GM12865 (cell line): ENCODE measurements around the gene TLL2.
A peak's percentile ranks its signal among the peaks of the same experiment; 100 is the strongest.

Experiments used
- DNase-seq: peaks from one replicate; pipeline ENCODE4 v3.0.0; 2010; ENCODE audit warnings: low read depth
- H3K4me3 ChIP-seq: 2 replicates; pipeline ENCODE4 v1.5.1; 2011; ENCODE audit warnings: mild to moderate bottlenecking, low read depth, low read length, control low read depth
- TF ChIP-seq, protein P1 (sequence below): IDR thresholded peaks from 2 replicates; pipeline ENCODE4 v1.5.1; 2011; ENCODE audit warnings: low read length, control low read depth, low read depth, inconsistent platforms; ENCODE audit not compliant: insufficient read depth; ENCODE audit errors: missing control alignments

TLL2 gene

DNA sequence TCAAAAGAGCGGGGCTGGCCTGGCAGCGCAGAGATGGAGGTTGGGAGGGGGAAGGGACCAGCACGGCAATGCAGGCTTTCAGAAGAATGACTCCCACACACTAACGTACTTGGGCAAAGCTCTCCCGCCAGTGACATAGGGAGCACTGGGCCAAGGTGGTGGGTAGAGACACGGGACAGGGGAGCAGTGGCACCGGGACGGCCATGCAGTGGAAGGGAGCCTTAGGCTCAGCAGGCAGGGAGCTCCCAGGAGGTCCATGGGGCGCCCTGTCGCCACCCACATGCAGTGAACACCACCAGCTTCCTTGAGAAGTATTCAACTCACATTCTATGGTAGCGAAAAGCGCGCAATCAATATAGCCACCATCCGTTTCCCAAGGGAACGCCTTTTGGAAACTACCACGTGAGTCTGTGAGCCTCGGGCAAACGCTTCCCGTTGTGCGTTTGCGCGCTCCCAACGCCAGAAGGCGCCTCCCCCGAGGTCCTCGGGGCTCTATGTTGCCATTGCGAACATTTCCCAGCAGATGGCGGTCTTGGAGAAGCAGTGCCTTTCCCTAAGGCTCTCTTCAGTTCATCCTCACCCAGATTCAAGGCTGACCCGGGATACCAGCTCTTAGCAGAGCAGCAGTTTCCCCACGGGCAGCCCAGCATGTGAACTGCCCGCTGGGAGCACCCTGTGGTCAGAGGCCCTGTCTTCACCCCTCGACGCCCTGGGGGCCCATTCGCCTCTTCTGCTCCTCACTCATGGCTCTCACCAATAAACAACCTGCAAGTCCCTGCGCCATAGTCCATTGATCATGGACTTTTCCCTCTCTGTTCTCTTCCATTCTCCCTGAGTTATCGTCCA is 138.5 kb downstream of the TLL2 start:
- peak overlapping the region; percentile 55 for H3K4me3 ChIP-seq
- TF ChIP-seq, protein P1, sequence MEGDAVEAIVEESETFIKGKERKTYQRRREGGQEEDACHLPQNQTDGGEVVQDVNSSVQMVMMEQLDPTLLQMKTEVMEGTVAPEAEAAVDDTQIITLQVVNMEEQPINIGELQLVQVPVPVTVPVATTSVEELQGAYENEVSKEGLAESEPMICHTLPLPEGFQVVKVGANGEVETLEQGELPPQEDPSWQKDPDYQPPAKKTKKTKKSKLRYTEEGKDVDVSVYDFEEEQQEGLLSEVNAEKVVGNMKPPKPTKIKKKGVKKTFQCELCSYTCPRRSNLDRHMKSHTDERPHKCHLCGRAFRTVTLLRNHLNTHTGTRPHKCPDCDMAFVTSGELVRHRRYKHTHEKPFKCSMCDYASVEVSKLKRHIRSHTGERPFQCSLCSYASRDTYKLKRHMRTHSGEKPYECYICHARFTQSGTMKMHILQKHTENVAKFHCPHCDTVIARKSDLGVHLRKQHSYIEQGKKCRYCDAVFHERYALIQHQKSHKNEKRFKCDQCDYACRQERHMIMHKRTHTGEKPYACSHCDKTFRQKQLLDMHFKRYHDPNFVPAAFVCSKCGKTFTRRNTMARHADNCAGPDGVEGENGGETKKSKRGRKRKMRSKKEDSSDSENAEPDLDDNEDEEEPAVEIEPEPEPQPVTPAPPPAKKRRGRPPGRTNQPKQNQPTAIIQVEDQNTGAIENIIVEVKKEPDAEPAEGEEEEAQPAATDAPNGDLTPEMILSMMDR = peak; percentile 98
- DNase-seq = peak; percentile 85

DNA sequence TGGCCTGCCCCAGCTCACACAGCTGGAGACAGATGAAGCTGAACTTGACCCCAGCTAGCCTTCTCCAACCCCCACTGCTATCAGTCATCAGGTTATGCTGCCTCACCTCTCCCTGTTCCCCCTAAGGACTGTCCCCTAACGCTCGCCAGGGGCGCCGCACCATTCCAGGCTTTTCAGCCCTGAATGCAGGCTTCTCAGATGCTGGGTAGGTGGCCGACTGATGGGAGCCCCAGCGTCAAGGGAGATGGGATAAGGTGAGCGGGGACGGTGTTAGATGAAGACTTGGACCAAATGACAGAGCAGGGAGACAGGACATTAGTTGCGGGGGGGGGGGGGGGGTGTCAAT is 139.1 kb downstream of the TLL2 start:
- TF ChIP-seq, protein P1 = no peak
- H3K4me3 ChIP-seq = peak overlapping the region; percentile 55
- no peak for DNase-seq

DNA sequence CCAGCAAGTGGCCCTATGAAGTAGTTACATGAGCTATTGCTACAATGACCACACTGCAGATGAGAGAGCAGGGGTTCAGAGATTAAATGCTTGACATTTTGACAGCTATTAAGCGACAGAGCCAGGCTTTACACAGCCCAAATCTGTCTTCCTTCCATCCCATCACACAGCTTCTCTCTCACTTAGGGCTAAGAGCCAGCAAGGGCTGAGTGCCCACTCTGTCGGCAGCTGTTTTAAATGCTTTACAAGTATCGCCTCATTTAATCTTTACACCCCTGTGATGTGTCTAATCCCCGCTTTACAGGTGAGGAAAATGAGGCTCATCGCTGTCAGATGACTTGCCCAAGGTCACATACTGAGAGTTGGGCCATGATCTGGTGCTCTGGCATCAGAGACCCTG is 139.7 kb downstream of the TLL2 start:
- TF ChIP-seq, protein P1 = no peak
- H3K4me3 ChIP-seq = no peak overlapping the region
- no peak for DNase-seq

DNA sequence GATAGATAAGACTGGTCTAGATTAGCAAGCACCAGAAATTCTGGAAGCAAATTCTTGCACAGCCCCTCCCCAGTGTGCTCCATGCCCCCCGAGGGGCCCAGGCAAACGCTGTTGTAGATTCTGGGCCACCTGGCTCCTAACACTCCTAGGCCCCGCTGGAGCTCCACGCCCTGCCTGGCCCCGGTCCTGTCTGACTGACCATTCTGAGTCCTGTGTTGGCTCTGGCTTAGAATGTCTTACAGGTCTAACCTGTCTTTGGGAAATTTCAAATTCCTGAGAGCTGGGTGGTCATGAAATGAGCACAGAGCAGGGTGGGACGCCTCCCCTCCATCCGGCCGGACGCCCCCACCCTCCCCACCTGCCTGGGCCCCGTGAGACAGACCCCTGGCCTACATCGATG is 142.4 kb downstream of the TLL2 start:
- DNase-seq = no peak
- TF ChIP-seq, protein P1 = no peak
- H3K4me3 ChIP-seq = no peak overlapping the region

DNA sequence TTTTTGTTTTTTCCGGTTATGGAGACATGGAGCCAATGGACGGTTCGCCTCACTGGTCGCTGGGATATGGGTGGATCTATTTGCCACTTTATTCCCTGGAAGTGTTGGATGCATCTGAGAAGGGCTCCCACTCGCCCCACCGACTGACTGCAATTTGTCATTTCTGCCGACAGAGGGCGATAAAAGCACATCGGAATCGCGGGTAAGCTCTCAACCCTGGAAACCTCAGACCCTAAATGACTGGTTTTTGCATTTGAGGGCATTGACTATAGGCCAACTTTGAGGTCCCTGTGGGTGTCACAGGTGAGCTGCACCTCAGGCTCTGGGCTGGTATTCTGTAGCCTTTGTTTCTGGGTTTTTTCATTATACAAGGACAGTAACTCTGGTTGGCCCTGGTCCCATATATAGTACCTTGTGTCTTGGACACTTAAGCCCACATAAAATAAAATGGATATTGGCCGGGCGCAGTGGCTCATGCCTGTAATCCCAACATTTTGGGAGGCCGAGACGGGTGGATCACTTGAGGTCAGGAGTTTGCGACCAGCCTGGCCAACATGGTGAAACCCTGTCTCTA is 143.1 kb downstream of the TLL2 start:
- DNase-seq = peak; percentile 58
- TF ChIP-seq, protein P1 = peak; percentile 84

DNA sequence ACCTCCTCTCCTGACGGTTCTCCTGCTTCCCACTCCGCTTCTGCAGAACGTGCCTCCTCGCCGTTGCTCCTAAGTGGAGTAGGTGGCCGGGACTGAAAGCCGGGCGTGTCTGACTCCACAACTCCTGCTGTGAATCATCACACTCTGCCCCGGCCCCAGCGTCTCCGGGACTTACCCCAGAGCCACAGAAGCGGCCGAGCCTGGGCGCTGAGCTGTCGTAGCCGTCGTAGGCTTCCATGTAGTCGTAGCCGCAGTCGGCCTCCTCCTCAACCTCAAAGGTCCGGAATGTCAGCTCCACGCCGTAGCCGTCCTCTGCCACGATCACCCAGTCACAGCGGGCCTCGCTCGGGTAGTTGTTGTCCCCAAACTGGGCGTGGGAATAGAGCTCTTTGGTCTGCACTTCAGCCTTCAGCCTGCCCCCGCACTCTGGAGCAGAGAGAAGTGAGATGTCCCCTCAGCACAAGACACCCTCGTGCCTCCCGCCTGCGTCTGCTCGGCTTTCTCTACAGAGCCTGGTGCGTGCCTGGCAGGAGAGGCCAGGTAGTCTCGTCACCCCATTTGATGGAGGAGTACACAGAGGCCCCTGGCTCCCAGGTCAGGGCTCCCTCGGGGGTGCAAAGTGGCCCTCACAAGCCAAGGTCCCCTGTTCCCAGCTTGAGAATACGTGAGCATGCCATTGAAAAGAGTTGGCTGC is 143.7 kb downstream of the TLL2 start:
- H3K4me3 ChIP-seq = no peak overlapping the region
- no peak for DNase-seq
- TF ChIP-seq, protein P1 = no peak

More for the DNA sequence above, 143.1 kb downstream of the TLL2 start:
- H3K4me3 ChIP-seq = no peak overlapping the region
